CD4-positive, alpha-beta T cell treated with Interleukin-4 for 4 hours (primary cell): Measurements from ENCODE around the gene CDH13.

Experiments used
- DNase-seq: peaks from one replicate; pipeline ENCODE4 v3.0.0-alpha.2; 2020

CDH13 gene

DNA sequence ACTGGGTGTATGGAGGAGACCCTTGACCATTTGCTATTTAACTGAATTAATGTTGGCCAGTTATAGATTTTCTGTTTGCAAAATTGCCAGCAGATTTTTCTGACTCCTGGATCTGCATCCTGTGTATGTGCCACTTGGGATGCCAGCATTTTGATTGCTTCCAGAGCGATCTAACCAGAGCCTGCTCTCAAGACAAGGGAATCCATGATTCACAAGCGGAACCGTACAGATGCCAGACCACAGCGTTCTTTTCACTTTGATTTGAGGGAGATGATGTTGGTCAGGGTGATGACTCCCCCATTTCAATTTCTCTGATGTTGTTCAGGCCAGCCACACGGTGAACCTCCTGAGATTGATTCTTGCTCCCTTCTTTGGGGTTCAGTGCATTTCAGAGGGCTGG, 228.7 kb downstream of the CDH13 start:
- DNase-seq: no peak

DNA sequence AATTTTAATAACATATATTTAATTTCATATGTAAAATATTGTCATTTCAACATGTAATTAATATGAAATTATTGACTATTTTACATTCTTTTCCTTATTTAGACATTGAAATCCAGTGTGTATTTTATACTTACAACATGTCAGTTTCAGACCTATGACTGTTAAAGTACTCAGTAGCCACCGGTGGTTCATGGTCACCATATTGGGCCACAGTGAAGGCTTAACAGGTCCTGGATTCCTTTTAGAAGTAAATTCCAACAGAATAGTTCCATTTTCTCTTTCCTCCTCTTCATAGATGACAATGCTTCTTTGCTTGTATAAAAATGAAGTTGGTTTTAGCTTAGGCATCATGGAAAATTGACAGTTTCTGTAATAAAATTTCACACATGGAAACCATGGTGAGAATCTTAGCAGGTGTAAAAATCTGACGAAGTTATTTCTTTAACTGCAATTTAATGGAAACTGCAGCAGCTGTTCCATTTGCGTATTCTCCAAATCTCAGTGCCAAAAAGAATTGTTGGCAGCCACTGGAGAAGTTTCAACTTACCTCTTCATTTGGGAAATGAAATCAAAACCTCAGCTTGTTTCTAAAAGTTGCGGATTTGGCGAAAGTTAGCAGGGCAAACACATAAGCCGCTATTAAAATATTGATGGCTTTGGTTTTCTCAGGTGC, 231.1 kb downstream of the CDH13 start:
- DNase-seq: no peak

DNA sequence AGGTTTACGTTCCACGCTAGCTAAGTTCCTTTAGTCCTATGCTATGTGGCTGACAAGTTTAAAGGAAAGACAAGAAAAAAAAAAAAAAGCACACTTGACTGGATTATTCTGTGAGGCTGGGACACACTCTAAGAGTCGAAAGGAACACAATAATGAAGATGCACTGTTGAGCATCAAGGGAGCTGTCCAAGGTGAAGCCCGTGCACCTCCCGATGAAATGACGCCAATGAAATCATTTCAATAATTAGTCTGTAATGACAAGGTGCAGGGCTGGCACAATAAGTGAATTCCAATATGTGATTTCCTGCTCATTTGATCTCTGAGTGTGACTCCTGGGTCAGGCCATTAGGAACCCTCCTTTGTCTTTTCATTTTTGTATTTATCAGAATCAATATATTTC, 232.9 kb downstream of the CDH13 start:
- no peak for DNase-seq

DNA sequence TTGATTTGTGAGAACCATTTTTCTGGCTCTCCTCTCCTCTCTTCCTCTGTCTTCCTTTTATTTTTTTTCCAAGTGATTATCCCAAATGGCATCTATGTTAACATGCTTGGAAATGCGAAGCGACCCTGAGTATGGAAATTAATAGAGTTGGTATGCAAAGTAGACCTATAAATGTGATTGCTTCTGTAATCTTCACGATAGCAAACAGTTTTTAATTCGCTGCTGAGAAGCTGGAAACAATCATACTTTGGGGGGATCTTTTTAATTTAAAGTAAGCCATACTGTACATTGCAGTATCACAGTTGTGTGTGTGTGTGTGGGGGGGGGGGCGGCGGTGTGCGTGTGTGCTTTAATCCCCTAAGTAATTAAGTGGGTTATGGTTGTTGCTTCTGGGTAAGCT, 233.3 kb downstream of the CDH13 start:
- DNase-seq: no peak

DNA sequence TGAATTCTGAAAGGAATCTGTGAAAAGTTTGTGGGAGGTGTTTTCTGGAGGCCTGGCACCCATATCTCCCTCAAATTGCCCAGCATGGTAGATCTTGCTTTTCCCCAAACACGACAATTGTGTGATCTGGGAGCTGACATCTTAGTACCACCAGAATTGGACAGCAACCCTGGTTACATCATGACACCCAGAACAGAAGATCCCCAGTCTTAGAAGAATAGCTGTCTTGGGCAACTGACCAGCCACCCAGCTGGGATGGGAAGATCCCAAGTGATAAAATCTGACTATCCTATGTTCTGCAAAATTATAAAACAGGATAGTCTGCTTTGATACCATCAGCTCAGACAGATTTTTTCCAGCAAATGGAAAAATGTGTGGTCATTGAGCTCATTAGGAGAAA, 235.3 kb downstream of the CDH13 start:
- no peak for DNase-seq

DNA sequence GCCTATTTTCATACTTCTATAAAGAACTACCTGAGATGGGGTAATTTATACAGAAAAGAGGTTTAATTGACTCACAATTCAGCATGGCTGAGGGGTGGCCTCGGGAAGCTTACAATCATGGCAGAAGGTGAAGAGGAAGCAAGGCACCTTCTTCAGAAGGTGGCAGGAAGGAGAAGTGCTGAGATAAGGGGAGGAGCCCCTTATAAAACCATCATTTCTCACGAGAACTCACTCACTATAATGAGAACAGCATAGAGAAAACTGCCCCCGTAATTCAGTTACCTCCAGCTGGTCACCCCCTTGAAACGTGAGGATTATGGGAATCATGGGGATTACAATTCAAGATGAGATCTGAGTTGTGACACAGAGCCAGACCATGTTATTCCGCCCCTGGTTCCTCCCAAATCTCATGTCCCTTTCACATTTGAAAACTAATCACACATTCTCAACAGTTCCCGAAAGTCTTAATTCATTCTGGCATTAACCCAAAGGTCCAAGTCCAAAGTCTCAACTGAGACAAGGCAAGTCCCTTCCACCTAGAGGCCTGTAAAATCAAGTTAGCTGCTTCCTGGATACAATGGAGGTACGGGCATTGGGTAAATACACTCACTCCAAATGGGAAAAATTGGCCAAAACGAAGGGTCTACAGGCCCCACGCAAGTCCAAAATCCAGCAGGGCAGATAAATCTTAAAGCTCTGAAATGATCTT, 237.7 kb downstream of the CDH13 start:
- DNase-seq: no peak

DNA sequence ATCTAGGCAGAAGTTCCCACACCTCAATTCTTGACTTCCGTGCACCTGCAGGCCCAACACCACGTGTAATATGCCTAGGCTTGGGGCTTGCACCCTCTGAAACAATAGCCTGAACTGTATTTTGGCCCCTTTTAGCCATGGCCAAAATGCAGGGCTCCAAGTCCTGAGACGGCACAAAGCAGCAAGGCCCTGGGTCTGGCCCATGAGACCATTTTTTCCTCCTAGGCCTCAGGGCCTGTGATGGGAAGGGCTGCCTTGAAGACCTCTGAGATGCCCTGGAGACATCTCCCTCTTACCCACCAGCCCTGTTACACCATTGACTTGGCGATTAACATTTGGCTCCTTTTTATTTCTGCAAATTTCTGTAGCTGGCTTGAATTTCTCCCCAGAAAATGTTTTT, 238.6 kb downstream of the CDH13 start:
- DNase-seq: no peak

DNA sequence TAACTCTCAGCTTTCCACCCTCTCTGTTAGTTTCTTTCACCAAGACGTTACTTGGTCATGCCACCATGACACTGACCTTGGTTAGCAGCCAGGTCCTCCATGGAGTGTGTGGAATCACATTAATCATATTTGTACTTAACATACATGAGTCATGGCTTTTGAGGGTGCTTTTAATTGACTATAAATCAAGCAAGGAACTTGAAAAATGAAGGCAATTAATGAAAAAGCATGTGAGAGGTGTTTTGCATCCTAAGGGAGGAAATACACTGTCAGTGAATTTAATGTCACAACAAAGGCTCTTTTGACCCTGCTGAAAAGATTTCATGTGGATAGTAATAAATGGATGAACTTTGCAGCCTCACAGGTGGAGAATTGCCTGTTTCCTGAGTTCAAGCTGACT, 240.7 kb downstream of the CDH13 start:
- DNase-seq: no peak

DNA sequence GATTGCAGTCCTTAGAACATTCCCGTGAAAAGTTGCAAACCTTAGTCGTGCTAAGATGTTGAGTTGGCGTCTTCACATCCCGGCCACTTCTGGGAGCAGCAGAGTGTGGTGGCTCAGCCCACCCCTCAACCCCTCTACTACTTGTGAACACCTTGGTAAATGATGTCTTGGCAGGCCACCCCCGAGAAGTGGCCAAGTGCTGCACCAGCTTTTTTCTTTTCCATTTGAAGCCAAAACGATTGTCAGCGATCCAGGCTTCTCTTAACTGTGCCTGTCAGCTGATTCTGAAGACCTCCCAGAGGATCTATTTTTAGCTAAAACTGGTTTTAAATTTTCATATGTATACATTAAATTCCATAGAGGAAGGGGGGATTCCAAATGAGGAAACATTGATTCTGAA, 247.5 kb downstream of the CDH13 start:
- no peak for DNase-seq

DNA sequence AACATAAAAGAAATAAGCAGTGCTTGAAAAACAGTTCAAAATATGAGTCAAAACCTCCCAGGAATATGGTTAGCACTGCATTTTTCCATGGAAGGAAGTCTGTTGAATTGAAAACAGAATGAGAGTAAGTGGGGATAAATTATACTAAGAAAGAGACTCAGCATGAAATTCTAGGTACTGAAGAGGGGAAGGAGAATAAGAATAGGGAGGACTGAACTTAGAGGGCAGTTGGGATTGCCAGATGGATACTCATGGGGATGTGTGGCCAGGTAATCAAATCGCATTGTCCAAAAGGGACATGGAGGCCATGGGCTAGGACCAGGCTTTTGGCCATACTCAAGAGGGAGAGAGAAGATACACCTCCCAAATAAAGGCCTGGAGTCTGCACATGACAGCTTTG, 247.9 kb downstream of the CDH13 start:
- DNase-seq: no peak

DNA sequence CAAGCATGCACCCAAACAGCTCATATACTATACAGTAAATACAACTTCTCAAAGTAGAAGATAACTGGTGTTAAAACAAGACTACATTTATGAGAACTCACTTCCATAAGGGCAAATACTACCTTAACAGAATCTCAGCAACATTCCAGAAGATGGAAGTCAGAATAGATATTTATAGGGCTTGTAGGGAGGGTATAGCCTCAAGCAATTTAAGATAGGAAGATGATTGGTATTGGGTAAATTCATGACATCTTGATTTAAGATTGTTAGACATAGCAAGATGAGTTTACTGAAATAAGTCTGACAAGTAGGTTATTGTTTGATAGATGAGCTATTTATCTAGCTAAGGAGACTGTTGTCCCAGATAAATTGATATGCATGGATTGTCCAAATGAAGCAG, 250.2 kb downstream of the CDH13 start:
- DNase-seq: no peak

DNA sequence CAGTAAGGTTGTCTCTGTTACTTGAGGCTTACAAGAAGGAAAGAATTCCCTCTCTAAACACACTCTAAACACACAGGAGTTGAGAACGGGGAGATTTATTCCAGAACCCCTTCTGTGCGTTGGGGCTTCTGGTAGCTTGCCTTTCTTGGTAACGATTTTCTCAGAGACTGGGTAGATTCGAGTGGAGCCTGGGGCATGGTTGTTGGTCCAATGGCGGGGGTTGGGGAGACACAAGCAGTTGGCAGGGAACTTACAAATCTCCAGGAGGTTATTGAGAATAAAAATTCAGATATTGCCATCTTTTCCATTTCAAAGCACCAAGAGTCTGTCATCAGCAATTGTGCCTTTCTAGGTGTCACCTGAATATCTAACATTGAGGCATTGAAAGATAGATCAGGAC, 251.7 kb downstream of the CDH13 start:
- DNase-seq: no peak

DNA sequence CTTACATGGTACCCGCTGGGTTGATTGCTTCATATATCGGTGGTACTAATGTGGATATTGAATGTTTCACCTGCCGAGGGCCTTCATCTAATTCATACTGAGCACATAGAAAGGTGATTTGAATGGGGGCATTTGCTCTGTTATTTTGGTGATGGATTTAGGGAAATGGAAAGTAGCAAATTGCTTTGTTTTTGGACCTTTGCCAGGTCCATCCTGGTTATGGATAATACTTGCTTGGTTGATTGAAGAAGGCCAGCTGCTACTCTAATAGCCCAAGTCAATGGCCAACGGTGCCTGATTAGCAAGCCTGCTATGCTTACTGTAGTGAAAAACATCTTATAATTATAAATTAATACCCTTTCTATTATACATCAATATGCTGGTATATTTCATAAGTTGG, 253.6 kb downstream of the CDH13 start:
- no peak for DNase-seq

DNA sequence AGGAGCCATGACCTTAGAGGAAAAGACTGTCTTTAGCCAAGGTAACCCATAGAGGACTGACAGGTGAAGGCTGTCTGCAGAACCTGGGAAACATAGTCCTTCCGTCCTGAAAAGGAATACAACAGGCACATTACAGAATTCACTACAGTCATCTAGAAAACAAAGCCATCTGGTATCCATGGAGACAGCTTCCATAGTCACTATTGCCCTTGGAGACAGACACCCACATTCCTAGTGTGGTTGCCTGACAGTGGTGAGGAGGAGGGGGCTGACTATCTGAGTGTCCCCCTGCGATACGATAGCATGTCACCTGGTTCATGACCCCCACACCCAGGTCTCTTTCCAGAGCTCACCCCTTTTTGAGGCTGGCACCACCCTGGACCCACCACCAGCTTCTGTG, 254.7 kb downstream of the CDH13 start:
- no peak for DNase-seq

DNA sequence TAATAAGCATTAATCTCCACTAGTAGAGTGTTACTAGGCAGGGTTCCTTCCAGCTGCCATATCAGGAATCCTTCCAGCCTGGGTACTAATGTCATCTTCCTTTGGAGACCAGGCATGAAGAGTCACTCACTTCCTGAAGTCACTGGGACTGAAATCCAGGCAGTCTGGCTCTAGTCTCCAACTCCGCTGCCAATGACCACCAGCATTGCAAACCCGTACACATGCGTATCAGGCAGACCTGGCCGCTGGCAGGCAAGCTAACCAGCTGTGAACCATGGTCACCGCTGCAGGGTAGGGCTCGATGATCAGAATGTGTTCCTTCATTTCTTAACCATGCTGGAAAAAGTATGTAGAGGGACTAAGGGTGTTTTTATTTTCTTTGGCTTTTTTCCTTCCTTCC, 255.5 kb downstream of the CDH13 start:
- no peak for DNase-seq

DNA sequence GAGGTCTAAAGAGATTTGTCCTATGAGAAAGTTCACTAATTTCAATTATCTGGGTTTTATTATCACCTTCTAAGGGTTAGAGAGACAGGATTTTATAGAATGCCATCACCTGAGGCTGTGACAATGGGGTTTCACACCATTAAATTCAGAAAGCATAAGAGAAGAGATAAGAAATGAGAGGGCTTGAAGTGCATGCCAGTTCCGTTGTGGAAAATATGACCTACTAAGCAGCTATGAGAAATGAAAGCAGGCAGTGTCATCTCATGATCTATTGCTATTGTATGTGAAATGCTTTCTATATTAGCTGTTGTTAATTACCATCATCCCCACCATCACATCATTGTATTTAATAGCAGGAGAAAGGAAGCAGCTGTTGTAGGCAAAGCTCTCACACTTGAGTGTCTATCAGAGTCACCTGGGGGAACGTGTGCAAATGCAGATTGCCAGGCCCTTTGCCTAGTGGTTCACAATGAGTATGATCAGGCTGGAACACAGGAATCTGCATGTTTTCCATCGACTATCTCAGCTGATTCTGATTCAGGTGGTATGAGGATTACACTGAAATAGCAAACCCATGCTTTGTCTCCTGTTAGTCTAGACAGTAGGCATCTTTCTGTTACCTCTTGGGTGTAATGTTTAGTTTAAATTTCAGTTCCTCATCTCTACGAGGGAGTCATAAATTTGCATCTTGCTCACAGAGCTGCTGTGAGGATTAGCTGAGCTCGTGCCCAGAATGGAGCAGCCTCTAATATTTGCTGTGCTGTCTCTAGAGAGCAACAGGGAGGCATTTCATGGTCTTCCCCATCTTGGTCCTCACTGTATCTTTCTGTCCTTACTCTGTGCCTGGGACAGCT, 256.4 kb downstream of the CDH13 start:
- no peak for DNase-seq

DNA sequence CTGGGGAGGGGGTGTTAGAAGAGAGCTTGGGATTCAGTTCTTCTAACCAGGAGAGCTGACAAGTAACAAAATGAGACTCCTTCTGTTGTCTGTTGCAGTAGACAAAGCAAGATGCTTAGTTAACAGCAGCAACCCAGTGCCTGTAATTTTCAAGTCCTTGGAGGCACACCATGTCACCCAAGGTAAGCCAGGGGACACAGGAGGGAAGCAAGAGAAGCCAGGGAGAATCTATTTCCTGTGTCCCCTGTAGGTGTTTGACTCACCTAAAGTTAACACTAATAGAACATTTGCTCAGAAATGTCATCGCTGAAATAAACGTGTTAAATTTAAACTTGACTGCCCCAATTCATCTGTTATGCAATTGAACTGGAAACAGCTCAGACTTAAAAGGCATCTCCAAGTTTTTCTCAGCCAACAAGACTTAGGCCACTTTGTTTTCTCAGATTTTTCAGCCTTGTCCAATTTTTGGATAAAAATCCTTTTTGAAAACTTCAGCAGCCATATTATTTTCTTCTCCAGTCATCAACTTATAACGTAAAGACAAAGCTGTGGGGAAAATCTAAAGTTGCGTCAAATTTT, 257.6 kb downstream of the CDH13 start:
- no peak for DNase-seq

DNA sequence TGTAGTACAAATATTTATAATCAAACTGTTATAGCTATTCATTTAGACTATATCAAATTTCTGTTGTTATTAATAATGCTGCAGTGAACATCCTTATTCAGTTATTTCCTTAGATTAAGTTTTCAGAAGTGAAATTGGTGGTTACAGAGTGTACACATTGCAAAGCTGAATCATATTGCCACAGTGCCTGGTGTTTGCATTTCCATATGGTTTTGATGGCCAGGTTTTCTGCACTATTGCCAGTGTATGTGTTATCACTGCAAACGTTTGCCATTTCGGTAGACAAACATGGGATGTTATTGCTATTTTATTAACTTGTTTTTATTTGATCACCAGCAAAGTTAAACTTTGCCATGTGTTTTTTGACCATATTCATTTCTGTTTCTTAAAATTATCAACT, 259.4 kb downstream of the CDH13 start:
- DNase-seq: no peak

DNA sequence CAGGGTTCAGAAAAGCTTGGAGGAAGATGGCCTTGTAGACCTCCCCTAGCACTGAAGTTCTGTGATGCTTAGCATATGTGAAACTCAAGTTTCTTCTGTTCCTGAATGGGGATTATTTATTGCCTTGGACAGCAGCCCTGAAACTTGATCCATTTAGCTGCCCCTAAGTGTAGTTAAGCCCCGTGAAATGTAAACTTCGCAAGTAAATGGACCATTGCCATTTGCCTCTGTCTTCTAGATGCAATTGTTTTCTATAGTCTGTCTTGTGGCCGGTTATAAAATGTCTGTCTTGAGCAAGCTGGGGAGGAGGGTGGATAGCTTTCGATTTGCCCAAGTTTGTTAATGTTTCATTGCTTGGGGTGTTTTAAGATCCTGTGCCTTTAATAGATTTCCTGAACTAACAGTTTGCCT, 261.8 kb downstream of the CDH13 start:
- no peak for DNase-seq

DNA sequence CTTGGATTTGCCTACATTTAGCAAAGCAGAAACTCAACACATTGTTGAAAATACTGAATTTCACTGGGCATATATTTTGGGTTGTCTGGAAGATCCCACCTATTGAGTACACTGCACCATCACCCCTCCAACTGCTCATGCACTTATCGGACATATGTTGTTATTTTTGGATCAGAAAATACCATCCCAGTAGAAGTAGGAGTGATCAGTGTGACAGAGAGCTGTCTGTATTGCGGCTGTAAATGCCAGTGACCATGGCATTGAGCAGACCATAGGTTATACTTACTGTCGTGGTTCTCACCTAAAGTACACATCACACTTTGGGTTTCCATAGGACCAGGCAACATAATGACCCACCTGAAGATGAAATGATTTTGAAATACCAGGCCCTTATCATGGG, 264.7 kb downstream of the CDH13 start:
- DNase-seq: no peak

DNA sequence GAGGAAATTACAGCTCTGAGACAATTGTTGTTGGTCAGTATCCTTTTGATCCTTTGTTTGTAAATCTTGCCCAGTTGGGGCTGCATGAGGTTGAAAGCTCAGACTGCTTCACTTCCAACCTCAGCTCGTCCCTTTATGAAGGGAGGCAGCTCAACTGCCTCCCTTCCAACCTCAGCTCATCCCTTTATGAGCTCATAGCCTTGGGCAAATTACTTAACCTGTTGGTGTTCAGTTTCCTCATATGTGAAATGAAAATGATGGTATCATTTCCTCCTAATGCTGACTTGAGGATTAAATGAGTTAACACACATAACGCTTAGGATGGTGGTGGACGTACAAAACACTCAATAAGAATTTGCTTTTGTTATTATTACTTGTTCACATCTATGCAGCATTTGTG, 265.1 kb downstream of the CDH13 start:
- no peak for DNase-seq

DNA sequence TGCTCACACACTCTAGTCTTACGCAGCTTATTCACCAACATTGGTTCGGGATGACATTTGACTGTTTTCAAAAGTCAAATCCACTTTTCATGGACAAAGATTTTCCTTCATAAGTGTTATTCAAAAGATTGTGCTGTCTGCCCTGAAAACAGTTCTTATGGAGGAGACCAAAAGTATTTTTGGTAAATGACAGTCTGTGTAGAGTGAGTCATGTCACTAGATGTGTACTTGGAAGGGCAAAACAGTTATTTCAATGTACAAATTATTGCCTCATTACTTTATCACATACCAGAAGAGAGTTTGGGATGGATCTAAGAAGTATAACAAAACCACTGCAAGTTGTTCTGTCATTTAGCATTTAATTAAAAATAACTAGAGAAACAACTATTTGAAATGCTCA, 265.6 kb downstream of the CDH13 start:
- DNase-seq: no peak

DNA sequence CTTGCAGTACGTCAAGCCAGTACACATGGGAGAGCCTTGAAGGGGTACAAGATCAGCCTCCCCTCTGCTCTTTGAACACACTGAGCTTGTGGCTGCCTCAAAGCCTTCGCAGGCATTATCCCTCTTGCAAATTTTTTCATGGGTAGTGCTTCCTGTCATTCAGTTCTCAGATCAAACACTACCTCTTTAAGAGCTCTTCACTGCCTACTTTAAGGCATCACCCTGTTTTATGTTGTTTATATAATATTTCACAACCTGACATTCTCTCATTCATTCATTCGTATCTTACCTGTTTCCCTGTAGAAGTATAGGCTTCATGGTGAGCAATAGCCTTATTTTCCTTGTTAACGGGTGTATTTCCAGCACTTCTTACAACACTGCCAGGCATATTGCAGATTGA, 269.1 kb downstream of the CDH13 start:
- DNase-seq: no peak

DNA sequence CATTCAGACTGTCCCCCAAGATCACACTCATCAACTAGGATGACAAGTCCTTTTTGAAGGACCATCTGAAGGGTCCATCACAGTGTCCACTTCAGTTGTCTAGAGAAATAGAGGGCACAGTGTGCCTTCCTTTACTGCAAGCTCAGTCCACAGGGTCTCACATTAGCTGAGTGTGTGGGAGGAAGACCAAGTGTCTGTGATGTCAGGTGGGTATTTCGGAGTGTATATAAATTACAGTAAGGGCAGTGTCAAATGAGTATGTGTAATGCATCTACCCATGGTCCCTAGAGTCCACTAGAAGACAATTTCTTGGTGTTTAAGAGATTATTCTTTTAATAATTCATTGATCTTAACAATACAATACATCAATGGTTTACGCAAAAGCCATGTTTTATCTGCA, 272.2 kb downstream of the CDH13 start:
- DNase-seq: no peak
